ENCODE results near the gene CDC123.

GRCh38 chr10:12195603-12196506, at the start of gene CDC123, which contains the start of gene NUDT5:
- TF ChIP-seq CTCF (conservative IDR thresholded peaks at IDR 0.05 in 1 of 2, IDR thresholded peaks at IDR 0.05 in 1 of 2; ENCODE audit: extremely low read depth in 1 of 2, insufficient read depth in 1 of 2, low read depth in 1 of 2, low read length in 2 of 2) (peak in 1 of 2 donors; percentile 17), EZH2 (IDR thresholded peaks at IDR 0.05; ENCODE audit: borderline replicate concordance, low read length) (no peak)
